Fibroblast of skin of back (primary cell): Measurements from ENCODE around the gene PCSK2.
A peak's percentile ranks its signal among the peaks of the same experiment; 100 is the strongest.

ENCODE experiments used
- DNase-seq: peaks from one replicate; pipeline ENCODE4 v3.0.0-alpha.2; 2013

PCSK2 gene

DNA sequence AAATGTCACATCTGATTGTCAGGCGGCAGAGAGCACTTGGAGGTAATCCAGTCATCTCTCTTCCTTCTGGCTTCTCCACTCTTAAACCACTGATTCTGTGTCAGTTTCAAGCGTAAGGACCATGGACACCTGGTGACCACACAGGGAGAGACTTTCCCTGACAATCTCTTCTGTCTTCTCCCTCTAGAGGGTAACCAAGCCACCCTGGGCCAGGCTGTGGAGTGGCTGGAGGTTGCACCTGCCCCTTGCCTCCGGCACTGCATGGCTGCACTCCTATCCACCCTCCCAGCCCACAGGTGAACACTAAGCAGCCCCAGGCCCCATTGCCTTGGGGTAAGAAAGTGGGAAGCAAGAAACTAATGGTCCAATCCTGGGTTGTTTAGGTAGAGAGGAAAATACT, 225.6 kb downstream of the PCSK2 start:
- no peak for DNase-seq

DNA sequence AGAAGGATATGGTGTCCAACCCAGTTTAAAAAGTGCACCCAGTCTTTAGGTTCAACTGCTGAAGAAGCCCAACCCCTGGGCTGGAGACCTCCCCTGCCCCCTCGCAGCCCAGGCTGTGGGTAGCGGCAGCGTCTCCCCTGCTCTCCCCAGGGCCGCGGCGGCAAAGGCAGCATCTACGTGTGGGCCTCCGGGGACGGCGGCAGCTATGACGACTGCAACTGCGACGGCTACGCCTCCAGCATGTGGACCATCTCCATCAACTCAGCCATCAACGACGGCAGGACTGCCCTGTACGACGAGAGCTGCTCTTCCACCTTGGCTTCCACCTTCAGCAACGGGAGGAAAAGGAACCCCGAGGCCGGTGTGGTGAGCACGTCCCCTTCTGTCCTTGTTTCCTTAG, 226.8 kb downstream of the PCSK2 start:
- DNase-seq = no peak

DNA sequence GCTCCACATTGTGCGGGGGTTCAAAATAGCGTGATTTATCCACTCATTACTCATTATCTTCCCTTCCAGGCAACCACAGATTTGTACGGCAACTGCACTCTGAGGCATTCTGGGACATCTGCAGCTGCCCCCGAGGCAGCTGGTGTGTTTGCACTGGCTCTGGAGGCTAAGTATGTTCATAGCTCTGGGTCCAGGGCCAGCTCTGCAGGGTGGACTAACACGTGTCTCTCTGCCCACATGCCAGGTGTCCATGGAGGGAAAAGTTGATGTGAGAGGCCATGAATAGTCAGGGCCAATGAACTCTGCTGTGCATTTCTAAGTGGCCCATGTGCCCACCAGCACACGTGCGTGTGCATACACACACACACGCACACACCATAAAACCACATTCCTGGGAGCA, 229.4 kb downstream of the PCSK2 start:
- no peak for DNase-seq

DNA sequence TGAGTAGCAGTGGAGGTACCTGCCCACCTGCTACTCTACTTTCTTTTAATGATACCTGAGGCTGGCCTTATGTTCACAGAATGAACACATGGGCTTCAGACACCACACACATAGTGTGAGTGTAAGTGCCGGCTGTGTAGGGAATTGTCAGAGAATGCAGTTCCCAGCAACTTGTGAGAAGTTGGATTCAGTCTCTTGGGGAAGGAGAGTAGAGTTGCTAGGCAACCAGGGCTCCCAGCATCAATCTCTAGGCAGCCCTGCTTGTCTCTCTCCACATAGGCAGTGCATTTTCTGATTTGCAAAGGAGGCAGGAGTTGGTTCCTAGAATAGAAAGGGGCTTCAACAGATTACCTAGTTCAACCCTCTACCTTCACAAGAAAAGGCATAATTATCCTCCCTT, 230.2 kb downstream of the PCSK2 start:
- DNase-seq = no peak

DNA sequence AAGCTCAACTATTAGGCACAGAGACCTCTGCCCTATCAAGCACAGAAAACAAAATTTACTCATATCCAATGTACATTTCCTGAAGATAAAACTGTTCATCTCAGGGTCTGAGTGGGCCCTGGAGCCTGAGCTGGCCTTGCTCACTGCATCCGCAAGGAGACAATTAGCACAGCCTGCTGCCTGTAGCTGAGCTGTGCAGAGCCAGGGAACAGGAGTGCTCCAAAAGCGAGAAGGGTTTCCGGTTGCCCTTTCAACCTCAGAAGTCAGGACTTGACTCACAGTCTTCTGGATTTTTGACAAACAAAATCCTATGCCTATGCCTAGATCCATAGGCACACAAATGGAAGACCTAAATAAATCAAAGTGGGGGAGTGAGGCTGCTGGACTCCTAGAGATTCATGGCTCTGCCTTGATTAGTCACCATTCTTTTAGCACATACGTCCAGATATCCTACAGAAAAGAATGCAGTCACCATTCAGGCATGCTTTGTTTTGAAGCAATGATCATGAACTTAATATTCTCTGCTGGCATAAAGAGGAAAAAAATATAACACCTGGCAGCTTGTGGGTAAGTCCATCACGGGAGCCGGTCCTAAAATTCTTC, 230.8 kb downstream of the PCSK2 start:
- peak; percentile 41 for DNase-seq

DNA sequence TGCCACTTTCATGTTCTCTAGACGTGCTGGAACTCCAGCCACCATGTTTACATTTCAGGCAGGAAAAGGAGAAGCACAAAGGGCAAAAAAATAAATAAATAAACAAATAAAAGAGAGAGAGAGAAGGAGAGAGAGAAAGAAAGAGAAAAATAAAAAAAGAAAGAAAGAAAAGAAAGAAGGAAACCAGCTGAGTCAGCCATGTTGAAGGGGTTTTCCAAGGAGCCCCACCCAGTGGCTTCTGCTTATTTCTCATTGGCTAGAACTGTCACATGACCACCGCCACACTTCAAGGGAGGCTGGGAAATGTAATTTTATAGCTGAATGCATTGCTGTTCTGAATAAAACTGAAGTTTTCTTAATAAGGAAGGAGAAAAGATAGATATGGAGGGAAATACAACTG, 233.3 kb downstream of the PCSK2 start:
- DNase-seq = no peak

DNA sequence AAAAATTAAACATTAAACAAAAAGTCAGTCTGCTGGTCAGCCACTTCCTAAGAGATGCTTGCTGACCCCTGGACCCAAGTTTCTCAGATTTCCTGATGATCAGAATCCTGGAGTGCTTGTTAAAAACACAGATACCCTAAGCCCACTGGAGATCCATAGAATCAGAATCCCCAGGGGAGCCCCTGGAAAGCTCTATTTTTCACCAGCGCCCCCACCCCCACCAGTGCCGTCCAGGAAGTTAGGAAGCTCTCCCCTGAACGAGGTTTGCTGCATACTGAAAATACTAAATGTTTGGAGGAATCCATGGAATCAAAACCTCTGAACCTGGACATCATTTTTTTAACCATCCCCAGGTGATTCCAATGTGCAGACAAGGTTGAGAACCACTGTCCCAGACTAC, 235.1 kb downstream of the PCSK2 start:
- DNase-seq = no peak

DNA sequence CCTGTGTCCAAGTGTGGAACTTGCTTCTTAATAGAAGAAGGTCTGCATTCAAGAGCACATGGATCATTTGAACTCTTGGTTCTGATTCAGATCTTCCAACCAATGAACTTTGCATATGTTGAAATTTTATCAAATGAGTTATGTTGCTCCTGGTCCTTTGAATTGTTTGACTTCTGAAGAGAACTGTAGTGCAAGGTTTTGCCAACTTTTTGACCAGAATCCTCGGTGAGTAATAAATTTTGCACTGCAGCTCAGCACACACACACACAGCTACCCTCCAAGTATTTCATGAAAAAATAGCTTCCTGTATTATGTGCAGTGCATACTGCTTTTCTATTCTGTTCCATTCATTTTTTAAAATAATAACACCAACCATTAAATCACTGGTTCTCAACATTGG, 236.9 kb downstream of the PCSK2 start:
- no peak for DNase-seq

DNA sequence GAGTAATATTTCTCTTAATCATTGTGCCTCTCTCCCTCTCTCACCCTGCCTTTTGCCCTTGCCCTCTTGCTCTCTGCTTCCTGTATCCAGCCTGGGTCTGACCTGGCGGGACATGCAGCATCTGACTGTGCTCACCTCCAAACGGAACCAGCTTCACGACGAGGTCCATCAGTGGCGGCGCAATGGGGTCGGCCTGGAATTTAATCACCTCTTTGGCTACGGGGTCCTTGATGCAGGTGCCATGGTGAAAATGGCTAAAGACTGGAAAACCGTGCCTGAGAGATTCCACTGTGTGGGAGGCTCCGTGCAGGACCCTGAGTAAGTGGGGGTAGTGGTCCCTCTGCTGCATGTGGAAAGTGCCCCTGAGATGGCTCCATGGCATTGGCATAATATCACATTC, 238.4 kb downstream of the PCSK2 start:
- no peak for DNase-seq

DNA sequence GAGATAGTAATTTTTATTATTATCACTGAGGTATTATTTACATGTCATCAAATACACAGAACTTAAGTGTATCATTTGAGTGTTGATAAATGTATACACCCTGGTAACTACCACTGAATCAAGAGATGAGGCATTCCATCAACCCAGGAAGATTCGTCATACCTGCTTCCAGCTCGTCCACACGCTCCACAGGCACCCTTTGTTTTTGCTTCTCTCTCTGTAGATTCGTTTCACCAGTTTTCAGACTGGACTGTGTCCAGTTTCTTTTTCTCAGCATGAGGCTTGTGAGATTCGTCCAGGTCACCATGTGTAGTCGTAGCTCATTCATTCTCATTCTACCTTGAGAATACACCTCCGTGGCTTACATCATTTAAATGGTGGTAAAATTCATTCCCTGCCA, 239.8 kb downstream of the PCSK2 start:
- no peak for DNase-seq

DNA sequence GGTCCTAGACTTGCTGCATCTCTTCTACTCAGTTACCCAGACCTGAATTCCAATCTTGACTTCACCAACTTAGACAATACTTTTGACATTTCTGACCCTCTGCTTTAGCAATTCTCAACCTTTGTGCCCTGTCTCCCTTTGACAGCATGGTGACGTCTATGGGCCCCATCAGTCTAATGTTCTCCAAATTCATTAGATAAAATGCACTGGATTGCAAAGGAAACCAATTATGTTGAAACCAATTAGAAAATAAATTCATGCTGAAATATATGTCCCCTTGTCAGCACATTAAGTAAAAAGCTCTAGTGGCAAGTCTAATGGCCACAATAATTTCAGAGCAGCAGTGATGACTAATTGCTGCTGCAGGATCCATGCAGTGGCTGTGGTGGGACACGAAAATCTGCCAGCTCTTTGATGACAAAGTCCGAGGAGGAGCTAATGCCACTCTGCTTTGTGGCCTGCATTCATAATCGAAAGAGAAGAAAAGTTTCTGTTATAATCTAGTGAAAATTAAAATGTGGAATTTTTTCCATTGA, 240.3 kb downstream of the PCSK2 start:
- no peak for DNase-seq

DNA sequence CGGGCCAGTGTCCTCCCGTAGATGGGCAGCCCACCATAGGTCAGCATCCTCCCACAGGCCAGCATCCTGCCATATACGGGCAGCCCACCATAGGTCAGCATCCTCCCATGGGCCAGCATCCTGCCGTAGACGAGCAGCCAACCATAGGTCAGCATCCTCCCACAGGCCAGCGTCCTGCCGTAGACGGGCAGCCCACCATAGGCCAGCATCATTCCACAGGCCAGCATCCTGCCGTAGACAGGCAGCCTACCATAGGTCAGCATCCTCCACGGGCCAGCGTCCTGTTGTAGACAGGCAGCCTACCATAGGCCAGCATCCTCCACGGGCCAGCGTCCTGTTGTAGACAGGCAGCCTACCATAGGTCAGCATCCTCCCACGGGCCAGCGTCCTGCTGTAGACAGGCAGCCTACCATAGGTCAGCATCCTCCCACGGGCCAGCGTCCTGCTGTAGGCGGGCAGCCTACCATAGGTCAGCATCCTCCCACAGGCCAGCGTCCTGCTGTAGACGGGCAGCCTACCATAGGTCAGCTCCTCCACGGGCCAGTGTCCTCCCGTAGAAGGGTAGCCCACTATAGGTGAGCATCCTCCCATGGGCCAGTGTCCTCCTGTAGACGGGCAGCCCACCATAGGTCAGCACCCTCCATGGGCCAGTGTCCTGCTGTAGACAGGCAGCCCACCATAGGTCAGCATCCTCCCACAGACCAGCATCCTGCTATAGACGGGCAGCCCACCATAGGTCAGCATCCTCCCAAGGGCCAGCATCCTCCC, 241.4 kb downstream of the PCSK2 start:
- DNase-seq = no peak

DNA sequence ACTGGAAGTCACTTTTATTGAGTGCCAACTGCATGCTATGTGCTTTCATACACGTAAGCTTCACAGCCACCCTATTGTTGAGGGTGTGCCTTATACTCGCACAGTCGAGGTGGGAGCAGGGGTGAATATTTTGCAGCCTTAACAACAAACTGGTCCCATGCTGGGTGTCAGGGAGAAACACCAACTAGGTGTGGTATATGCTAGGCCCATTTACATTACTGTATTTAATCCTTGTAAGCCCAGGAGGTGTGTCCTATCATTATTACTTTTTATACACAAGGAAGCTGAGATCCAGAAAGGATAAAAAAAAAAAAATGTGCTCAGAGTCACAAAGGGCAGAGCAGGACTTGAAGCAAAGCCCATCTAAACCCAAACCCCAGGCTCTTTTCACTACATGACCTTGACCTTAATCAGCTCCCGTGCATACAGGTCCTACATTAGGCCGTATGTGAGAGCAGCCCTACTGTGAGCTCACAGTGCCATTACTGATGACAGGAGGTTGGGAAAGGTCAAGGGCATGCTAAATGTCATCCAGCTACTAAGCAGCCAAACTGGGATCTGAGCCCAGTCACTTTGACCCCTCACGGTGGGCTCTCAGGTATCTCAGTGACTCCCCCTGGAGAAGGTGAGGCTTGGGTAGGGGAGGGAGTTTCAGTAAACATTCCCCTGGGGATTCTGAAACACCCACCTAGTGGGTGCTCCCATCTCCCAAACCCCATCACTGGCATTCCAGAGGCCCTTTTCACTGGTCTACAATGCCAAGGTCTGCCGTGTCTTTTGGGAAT, 242.6 kb downstream of the PCSK2 start:
- DNase-seq = no peak

DNA sequence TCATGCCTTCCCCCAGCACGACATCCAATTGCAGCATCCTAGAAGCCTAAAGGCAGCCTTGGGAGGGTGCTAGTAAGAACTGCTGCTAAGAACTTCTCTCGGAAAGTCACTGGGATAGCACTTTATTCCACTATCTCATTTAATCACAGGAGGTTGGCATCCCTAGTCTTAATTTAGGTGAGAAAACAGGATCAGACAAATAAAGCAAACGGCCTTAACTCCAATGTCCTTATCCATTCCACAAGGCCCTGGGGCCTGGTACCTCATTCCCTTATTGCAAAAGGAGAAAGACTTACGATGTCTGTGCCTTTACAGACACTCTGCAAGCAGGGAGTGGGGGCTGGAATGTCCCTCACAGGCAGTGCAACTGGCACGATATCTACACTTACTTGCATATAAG, 243.7 kb downstream of the PCSK2 start:
- DNase-seq = no peak

DNA sequence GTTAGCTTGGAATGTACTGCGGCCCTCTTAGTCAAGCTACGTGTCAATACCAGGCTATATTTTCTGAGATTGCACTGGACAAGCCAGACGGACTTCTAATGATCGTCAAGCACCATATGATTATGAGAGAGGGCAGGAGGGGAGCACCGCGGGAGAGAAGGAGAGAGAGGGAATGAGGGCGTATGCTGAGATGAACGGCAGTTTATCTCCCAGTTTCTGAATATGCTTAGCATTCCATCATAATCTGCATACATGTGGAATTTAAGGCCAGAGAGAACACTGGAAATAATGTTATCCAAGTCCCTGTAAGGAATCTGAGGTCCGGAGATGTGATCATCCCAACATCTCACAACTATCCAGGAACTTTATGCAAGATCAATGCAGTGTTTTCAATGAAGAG, 244.1 kb downstream of the PCSK2 start:
- no peak for DNase-seq

DNA sequence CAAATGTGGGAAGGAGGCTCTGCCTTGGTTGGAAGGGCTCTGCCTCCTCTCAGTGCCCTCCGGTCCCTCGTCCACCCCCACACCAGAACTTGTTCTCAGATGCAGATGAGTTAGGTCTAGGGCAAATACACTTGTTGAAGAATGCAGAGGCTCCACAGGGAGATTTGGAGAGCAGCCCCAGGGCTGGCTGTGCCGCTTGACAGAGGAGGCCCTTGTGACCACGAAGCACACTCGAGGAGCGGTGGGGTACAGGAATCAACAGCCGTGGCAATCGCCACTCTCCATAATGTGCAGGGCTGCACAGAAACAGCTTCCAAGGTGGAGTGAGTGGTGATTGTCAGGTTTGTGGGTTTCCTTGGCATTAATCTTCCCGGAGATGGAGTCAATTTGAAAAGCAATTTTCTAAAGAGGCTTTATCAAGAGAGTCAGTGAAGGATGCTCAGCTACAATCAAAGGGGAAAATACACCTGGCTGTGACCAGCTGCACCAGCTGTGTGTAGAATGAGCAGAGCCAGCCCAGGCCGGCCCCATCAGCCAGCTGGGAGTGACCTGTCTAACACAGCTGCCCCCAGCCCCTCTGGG, 244.9 kb downstream of the PCSK2 start:
- no peak for DNase-seq

DNA sequence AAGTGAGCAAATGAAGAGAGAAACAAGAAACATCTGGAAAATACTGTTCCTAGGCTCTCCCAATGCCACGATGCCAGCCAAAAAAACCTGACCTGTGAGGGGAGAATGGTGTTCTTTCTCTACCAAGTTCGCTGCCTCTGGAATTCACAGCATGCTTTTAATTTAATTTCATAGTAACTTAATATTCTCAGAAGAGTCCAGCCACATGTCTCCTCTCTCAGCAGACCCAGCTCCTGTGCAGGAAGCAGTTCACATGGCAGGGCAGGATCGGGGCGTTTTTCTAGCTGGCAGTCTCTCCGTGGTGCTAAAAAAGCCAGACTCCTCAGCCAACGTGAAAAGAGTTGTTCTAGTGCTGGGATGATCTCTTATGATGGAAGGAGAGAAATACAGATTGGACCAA, 246.8 kb downstream of the PCSK2 start:
- DNase-seq = no peak

DNA sequence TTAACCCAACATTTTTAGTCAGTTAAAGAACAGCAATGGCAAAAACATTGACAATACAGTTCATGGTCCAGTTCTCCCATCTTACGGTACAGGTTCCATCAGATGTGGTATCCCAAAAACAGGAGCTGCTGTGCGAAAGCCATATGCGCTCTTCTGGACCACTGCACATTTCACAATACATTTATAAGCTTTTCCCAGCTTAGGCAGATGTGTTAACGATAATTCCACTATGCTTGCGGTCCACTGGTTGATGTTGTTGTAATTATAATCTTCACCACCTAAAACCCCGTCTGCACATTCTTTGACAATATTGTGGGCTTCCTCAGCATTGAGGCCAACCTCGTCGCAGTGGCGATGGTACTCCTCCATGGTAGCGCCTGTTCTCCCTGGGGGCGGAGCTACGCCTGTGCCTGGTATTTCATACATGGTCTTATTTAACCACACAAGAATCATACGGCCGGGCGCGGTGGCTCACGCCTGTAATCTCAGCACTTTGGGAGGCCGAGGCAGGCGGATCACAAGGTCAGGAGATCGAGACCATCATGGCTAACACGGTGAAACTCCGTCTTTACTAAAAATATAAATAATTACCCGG, 252.3 kb downstream of the PCSK2 start:
- DNase-seq = no peak

DNA sequence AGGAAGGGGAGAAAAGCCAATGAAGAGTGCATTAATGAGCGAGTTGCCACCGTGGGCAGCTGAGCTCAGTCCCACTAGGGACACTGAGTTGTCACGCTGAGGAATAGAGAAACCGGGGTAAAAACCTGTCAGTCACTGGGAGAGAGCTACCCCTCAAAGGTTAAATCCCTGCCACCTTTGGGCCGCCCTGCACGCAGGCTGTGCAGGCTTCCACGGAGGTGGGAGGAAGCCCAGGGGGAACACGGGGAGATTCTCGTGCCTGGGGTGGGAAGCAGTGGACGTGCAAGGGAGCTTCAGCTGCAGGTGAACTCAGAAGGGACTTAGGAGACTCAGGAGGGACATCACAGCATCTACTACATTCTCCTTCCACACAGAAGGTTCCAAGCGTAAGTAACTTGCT, 253.9 kb downstream of the PCSK2 start:
- no peak for DNase-seq

DNA sequence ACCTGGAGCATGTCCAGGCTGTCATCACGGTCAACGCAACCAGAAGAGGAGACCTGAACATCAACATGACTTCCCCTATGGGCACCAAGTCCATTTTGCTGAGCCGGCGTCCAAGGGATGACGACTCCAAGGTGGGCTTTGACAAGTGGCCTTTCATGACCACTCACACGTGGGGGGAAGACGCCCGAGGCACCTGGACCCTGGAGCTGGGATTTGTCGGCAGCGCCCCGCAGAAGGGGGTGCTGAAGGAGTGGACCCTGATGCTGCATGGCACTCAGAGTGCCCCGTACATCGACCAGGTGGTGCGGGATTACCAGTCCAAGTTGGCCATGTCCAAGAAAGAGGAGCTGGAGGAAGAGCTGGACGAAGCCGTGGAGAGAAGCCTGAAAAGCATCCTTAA, 254.8 kb downstream of the PCSK2 start:
- DNase-seq = no peak

DNA sequence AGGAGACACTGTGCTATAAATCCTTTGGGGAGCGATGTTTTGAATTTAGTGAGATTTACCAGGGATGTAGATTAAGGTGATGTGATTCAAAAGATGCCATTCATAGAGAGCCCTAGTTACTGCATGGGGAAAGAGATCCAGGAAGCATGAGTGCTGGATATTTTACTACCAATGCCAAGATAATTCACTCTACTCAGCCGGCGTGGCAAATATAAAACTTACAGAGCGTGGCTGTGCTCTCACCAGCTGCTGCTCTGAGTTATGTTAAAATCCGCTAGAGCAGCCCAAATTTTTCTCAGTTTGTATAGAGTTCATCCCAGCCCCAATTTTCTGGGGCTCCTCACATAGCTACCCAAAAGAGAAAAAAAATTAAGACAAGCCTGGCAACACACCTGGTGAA, 255.7 kb downstream of the PCSK2 start:
- DNase-seq = no peak

DNA sequence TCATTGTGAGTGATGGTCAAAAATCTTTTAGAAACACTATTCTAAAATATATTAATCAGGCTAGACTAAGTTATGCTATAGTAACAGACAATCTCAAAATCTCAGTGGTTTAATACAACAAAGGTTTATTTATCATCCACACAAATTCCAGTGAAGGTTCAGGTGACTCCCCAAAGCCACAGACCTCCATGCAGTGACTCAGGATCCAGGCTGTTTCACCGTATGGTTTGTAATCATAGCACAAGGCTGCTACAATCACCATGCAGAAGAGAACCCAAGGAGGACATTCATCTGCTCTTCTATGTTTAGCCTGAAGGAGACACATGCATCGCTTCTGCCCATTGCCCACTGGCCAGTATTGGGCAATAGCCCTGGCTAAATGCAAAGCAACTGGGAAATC, 258.2 kb downstream of the PCSK2 start:
- DNase-seq = no peak
